ENCODE data around the gene KLF16.

Gene KLF16

GRCh38 chr19:1811942-1812425, 51.4 kb downstream of the KLF16 start, which contains the start of gene ATP8B3:
Gene ATP8B3 (minus strand): TSS chr19:1812276. CDS start chr19:1811736, 540 bp downstream.
- no peak for TF ChIP-seq CTCF (IDR thresholded peaks at IDR 0.05; ENCODE audit: low read length, missing control alignments)
- H3K4me3 ChIP-seq (replicated peaks; ENCODE audit: low read depth, low read length): peak within 1 kb of the TSS; percentile 55
- DNase-seq (ENCODE audit: low read depth): no peak

GRCh38 chr19:1811472-1811894, 51.9 kb downstream of the KLF16 start:
- no peak for TF ChIP-seq CTCF (IDR thresholded peaks at IDR 0.05; ENCODE audit: low read length, missing control alignments)
- DNase-seq (ENCODE audit: low read depth): peak; percentile 36
- H3K4me3 ChIP-seq (replicated peaks; ENCODE audit: low read depth, low read length): peak overlapping the region; percentile 55

GRCh38 chr19:1810439-1811160, 52.8 kb downstream of the KLF16 start:
- DNase-seq (ENCODE audit: low read depth): no peak
- H3K4me3 ChIP-seq (replicated peaks; ENCODE audit: low read depth, low read length): no peak overlapping the region
- no peak for TF ChIP-seq CTCF (IDR thresholded peaks at IDR 0.05; ENCODE audit: low read length, missing control alignments)

GRCh38 chr19:1809678-1810077, 53.7 kb downstream of the KLF16 start:
- no peak for TF ChIP-seq CTCF (IDR thresholded peaks at IDR 0.05; ENCODE audit: low read length, missing control alignments)
- no peak for DNase-seq (ENCODE audit: low read depth)
- H3K4me3 ChIP-seq (replicated peaks; ENCODE audit: low read depth, low read length): no peak overlapping the region

GRCh38 chr19:1808395-1808731, 55.0 kb downstream of the KLF16 start:
- no peak for TF ChIP-seq CTCF (IDR thresholded peaks at IDR 0.05; ENCODE audit: low read length, missing control alignments)
- H3K4me3 ChIP-seq (replicated peaks; ENCODE audit: low read depth, low read length): no peak overlapping the region
- no peak for DNase-seq (ENCODE audit: low read depth)

- H3K4me3 ChIP-seq (replicated peaks; ENCODE audit: low read depth, low read length): no peak overlapping the region
- no peak for TF ChIP-seq CTCF (IDR thresholded peaks at IDR 0.05; ENCODE audit: low read length, missing control alignments)
- DNase-seq (ENCODE audit: low read depth): no peak
These were observed 55.5 kb downstream of the KLF16 start for GRCh38 chr19:1807695-1808394.

Measured in fibroblast of pulmonary artery (primary cell).